ENCODE data around the gene ZNF625.

ZNF625 gene

DNA sequence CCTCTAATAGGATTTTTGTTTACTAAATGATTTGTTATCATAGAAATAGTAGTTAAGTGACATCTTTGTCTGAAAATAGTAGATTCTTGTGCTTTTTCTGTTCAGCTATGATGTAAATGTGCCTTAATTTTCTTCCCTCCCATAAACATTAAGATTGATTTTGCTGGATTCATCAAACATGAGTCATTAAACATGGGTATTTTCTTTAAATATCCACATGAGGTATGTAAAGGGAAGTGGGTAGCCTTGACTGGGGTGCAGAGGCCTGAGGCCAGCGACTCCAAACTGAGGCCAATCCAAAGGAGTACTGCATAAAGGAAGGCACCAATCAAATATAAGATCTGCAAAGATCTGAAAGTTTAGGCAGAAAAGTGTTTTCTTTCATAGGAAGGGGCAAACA lies 10.1 kb upstream of the ZNF625 start:
- no peak for TF ChIP-seq YY1 (IDR thresholded peaks at IDR 0.05; ENCODE audit: low read depth)
- TF ChIP-seq CREB1 (IDR thresholded peaks at IDR 0.05; ENCODE audit: low read depth) = no peak
- no peak for TF ChIP-seq EP300 (IDR thresholded peaks at IDR 0.05; ENCODE audit: borderline replicate concordance)
- no peak for TF ChIP-seq TAF1 (IDR thresholded peaks at IDR 0.05; ENCODE audit: low read depth)
- TF ChIP-seq EGR1 (IDR thresholded peaks at IDR 0.05) = no peak
- no peak for TF ChIP-seq NFIC (IDR thresholded peaks at IDR 0.05)
- no peak for TF ChIP-seq CEBPB (IDR thresholded peaks at IDR 0.05)

GRCh38 chr19:12163826-12164225 lies 7.3 kb upstream of the ZNF625 start:
- TF ChIP-seq EP300 (IDR thresholded peaks at IDR 0.05; ENCODE audit: borderline replicate concordance) (no peak), NFIC (IDR thresholded peaks at IDR 0.05) (no peak), MAX (IDR thresholded peaks at IDR 0.05) (no peak), EGR1 (IDR thresholded peaks at IDR 0.05) (no peak), ZBTB7A (IDR thresholded peaks at IDR 0.05; ENCODE audit: low read depth) (no peak), TAF1 (IDR thresholded peaks at IDR 0.05; ENCODE audit: low read depth) (no peak), TCF12 (IDR thresholded peaks at IDR 0.05; ENCODE audit: low read depth) (no peak), CEBPB (IDR thresholded peaks at IDR 0.05) (no peak), YY1 (IDR thresholded peaks at IDR 0.05; ENCODE audit: low read depth) (no peak), RAD21 (IDR thresholded peaks at IDR 0.05; ENCODE audit: low read depth) (no peak), REST (IDR thresholded peaks at IDR 0.05; ENCODE audit: low read depth) (no peak)
- TF ChIP-seq, protein P1, sequence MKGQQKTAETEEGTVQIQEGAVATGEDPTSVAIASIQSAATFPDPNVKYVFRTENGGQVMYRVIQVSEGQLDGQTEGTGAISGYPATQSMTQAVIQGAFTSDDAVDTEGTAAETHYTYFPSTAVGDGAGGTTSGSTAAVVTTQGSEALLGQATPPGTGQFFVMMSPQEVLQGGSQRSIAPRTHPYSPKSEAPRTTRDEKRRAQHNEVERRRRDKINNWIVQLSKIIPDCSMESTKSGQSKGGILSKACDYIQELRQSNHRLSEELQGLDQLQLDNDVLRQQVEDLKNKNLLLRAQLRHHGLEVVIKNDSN (IDR thresholded peaks at IDR 0.05) = no peak

DNA sequence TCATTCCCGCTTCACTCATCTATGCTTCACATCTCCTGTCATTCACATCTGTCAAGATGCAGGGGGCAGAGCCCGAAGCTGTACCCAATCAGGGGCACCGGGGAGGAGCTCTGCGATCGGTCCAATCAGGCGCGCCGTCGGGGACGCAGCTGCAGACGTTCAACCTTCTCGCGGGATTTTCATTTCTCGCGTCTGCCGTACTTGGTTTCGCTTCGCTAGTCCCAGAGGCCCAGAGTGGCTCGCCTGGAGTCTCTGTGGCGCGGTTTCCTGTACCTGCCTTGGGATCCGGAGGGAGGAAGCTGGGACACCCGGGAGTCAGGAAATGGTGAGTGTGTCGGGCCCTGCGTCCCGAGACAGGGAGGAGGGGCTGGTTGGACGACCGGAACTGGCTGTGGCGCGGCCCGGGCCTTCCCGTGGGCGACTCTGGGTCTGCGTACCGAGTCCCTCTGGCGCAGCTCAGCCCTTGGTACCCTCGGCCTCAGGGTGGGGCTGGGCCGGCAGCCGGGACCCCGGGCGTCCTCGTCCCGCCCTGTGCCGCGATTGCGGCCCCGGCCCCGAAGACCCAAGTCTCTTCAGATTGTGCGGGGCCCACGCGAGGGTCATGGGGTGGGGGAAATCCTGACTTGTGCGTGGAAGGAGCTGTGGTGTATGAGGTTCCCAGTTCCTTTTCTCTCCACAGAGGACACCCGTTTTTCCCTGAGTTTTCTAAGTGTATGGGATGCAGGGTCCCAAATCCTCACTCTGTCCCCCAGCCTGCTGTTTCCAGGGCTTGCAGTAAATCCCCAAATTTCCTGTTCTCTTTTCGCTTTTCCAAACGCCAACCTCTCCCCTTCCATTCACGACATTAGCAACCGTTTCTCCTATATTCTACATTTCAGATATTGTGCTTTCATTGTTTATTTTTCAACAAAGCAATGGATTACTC lies 6.6 kb upstream of the ZNF625 start, which contains the start of gene ZNF136:
TSS of gene ZNF136 (plus strand) at position 215 of the 925 bp plus-strand sequence. CDS start at position 323, 108 bp downstream.
- TF ChIP-seq, protein P1 (IDR thresholded peaks at IDR 0.05) = no peak
- TF ChIP-seq EP300 (IDR thresholded peaks at IDR 0.05; ENCODE audit: borderline replicate concordance) = no peak
- no peak for TF ChIP-seq EGR1 (IDR thresholded peaks at IDR 0.05)
- TF ChIP-seq TCF12 (IDR thresholded peaks at IDR 0.05; ENCODE audit: low read depth) = peak; percentile 60; the same call in 1 of the 2 replicates
- peak; percentile 67 for TF ChIP-seq TAF1 (IDR thresholded peaks at IDR 0.05; ENCODE audit: low read depth)
- TF ChIP-seq MAX (IDR thresholded peaks at IDR 0.05) = peak; percentile 62; the same call in 1 of the 2 replicates
- no peak for TF ChIP-seq RAD21 (IDR thresholded peaks at IDR 0.05; ENCODE audit: low read depth)
- no peak for TF ChIP-seq NFIC (IDR thresholded peaks at IDR 0.05)

- no peak for TF ChIP-seq CEBPB (IDR thresholded peaks at IDR 0.05)
- TF ChIP-seq EGR1 (IDR thresholded peaks at IDR 0.05) = no peak
- TF ChIP-seq, protein P1 (IDR thresholded peaks at IDR 0.05) = no peak
- TF ChIP-seq TEAD4 (IDR thresholded peaks at IDR 0.05) = no peak
Observed at GRCh38 chr19:12162513-12162881, 6.0 kb upstream of the ZNF625 start.

DNA sequence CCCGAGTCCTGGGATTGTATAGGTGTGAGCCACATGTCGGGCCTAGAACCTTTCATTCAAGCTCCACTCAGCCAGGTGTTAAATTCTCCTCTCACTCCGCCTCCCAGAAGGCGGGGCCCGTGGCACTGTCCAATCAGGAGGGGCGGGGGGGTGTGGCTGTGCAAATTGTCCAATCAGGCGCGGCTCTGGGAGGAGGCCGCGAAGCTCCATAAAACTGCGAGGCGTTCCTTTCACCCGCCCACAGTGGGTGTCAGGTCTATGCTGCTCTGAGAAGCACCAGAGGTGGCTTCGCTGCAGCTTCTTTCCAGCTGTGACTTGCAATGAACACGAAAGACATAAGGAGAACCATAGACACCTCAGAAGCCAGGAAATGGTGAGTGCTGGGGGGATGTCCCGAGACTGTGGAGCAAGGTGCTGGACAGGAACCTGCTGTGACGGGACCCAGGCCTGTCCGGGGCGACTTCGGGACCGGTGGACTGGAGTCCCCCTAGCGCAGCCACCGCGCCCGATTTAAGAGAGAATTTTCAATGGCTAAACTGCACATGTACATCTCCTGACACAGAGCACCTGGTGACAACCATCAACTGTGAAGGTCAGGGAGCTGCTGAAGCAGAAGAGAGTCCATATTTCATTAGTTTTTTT lies 3.4 kb upstream of the ZNF625 start:
- no peak for TF ChIP-seq RAD21 (IDR thresholded peaks at IDR 0.05; ENCODE audit: low read depth)
- no peak for TF ChIP-seq TEAD4 (IDR thresholded peaks at IDR 0.05)

DNA sequence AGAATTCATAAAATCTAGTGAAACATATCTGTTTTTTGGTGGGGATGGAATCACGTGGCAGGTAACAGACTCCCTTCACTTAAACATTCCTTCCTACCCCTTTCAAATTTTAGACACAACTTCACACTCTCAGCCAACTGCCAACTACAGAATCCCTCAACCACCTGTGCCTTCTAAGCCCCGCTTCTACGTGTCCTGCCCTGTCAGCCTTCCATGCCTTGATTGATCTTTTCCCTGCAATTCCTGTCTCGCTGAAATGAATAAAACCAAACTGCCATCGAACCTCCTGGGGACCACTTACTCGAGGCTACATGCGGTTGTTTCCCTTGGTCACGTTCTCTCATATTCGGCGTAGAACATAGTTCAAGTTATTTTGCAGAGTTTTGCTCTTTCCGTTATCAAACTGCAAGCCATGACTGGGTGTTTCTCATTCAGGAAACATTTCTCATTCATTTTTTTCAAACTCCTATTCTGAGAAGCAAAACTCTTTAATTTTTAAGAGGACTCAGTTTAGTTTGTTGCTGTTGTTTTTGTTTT lies 1.1 kb downstream of the ZNF625 start:
- TF ChIP-seq NFIC (IDR thresholded peaks at IDR 0.05) (no peak), REST (IDR thresholded peaks at IDR 0.05; ENCODE audit: low read depth) (no peak), EGR1 (IDR thresholded peaks at IDR 0.05) (no peak), EP300 (IDR thresholded peaks at IDR 0.05; ENCODE audit: borderline replicate concordance) (no peak), TCF12 (IDR thresholded peaks at IDR 0.05; ENCODE audit: low read depth) (no peak), TEAD4 (IDR thresholded peaks at IDR 0.05) (no peak), CREB1 (IDR thresholded peaks at IDR 0.05; ENCODE audit: low read depth) (no peak), MAX (IDR thresholded peaks at IDR 0.05) (no peak), YY1 (IDR thresholded peaks at IDR 0.05; ENCODE audit: low read depth) (no peak), RAD21 (IDR thresholded peaks at IDR 0.05; ENCODE audit: low read depth) (no peak), TAF1 (IDR thresholded peaks at IDR 0.05; ENCODE audit: low read depth) (no peak), CEBPB (IDR thresholded peaks at IDR 0.05) (no peak), FOXM1 (IDR thresholded peaks at IDR 0.05; ENCODE audit: borderline replicate concordance, low read depth) (no peak), ZBTB7A (IDR thresholded peaks at IDR 0.05; ENCODE audit: low read depth) (no peak)
- TF ChIP-seq, protein P1 (IDR thresholded peaks at IDR 0.05) = no peak

Data from Ishikawa (cell line).